ENCODE results near the gene RCOR1.

The RCOR1 gene

DNA sequence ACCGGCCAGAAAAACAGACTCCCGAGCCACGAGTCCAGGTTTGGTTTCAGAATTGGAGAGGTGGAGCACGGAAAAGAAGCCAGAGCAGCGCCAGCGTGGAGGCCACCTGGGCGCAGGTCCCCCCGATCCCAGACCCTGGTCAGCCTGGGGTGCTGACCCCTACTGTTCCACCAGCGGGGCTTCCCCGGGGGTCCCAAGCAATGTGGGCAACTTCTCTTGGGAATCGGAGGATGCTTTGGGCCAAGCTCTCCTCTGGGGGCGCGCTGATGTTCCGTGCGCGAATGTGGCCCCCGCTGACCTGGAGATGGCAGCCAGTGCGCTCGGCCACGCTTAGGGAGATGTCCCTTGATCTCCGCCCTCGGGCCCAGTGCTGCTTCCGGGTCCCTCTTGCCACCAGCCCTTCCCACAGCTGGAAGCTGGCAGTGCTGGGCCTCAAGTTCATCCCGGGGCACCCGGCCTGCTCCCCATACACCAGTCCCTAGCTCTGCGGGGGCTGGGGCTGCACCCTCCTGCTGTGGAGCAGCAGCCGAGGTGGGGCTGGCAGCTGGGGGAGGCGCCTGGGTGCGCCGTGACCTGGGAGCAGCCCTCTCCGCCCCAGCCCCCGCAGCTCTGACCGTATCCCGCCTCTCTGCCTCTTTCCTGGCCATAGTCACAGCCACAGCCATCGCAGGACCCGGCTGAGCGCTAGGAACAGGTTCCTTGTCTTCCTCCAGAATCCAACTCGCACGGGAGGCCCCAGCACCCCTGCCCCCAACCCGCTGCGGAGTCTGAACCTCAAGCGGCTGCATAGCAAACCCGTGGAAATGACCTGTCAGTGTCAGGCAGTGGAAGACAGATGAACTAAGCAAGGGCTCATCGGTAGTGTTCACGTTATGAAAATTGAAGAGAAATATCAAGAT is 91.2 kb downstream of the RCOR1 start:
- no peak for DNase-seq

- no peak for DNase-seq
Observed at GRCh38 chr14:102684298-102684663, 91.8 kb downstream of the RCOR1 start.

DNA sequence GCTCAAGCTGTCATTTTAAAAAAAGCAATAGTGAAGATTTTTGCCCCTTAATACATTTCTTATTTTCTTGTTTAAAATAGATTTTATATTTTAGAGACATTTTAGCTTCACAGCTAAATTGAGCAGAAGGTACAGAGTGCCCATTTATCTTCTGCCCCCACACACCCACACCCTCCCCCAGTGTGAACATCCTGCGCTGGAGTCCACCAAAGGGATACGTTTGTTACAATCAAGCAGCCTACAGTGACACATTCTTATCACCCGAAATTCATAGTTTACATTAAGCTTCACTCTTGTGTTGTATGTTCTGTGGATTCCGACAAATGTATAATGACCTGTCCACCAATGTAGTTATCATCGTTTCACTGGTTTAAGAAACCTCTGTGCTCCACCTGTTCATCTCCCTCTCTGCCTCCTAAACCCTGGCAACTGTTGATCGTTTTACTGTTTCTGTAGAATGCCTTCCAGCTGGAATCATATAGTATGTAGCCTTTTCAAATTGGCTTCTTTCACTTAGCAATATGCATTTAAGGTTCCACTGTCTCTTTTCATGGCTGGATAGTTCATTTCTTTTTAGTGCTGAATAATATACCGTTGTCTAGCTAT is 93.8 kb downstream of the RCOR1 start:
- no peak for DNase-seq

DNA sequence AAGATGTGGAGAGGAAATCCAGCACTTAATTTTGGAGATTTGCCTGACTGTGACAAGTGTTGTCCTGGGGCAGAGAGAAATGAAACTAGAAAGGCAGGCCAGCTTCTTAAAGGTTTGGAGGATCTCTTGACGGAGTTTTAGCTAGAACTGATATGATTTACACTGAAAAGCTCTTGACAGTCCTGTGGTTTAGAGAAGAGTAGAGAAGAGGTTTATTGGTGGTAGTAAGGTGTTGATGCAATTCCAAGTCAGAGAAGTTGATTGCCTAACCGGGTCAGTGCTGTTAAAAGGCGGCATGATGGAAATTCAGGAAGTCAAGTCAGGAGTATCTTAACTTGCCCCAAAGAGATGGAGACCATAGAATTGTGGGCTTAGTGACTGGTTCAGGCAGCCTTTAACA is 95.8 kb downstream of the RCOR1 start:
- no peak for DNase-seq

GRCh38 chr14:102690509-102691286 is 98.2 kb downstream of the RCOR1 start:
- DNase-seq, result no peak

DNA sequence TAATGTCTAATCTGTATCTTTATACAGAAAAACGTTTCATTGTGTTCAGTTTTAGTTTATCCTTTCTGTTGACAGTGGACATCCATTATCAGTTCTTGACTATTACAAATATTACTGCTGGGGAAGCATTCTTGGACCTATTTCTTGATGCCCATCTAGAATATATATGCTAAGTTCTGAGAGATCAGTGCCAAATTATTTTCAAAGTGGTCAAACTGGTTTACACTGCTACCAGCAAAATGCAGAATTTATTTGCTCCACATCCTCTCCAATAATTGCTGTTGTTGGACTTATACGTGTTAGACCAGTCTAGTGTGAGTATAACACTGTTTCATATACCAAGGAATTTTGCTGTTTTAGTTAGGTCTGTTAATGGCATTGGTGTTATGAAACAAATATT is 99.3 kb downstream of the RCOR1 start:
- no peak for DNase-seq

- DNase-seq, result no peak
Observed at GRCh38 chr14:102692334-102692733, 99.9 kb downstream of the RCOR1 start.

DNA sequence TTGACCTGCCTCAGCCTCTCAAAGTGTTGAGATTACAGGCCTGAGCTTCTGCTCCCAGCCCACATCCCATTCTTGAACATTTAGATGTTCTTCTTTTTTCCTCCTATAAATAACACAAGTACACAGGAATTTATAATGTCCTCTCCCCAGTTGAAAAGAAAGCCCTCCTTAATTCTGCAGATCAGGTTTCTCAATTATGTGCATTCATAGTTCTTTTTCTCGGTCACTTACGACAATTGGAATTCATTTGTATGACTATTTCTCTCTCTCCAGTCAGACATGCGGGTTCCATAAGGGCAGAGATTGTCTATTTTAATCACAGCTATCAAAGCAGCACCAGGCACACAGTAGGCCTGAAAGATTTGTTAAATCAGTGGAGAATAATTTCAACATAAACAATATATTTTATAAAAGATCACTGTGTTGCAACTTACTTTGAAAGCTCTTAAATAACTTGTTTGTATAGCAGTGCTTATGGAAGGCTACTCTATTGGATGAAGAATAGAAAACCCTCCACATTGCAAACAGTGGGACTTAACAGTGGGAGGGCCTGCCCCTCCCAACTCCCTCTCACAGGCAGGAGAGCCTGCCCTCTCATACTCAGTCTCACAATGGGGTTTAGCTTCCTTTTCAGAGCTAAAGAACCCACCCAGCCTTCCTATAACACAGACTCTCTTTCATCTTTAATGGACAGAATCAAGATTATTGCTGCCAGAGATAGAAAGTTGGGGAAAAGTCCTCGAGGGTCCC is 100.7 kb downstream of the RCOR1 start:
- no peak for DNase-seq

GRCh38 chr14:102694530-102695166 is 102.2 kb downstream of the RCOR1 start:
- DNase-seq, result peak in 4 of 5 experiments; percentile 11 to 63 (median 22)

- no peak for DNase-seq
Observed at GRCh38 chr14:102695167-102695555, 102.7 kb downstream of the RCOR1 start.

DNA sequence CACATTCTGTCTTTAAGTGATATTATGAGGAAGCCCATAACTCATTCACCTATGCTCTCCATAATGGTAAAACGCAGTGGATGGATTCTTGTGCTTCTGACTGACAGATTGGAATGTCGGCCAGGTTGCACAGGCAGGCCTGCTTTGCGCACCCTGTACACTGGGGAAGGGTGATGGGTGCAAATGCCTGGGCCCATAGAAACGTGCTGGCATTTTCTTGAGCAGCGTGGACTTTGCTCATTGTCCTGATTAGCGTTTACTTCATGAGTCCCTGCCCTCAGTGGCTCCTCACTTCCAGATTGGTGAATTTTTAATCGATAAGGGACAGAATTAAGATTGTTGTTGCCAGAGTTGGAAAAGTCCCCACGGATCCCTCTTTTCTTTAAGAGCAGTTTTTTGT is 103.9 kb downstream of the RCOR1 start:
- DNase-seq, result no peak

- DNase-seq, result no peak
Observed at GRCh38 chr14:102696856-102697495, 104.5 kb downstream of the RCOR1 start.

DNA sequence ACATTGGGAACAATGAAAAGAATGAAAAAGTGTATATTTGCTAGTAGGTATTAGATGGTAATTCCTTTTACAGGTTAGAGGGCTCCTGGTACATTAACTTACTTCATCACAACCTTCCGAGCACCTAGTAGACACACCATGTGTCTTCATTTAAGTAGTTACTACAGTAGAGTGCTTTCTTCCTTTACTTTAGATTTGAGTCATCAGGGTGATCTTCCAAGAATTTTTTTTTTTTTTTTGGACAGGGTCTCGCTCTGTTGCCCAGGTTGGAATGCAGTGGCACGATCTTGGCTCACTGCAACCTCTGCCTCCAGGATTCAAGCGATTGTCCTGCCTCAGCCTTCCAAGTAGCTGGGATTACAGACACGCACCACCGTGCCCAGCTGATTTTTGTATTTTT is 105.1 kb downstream of the RCOR1 start:
- no peak for DNase-seq

- DNase-seq, result no peak
Observed at GRCh38 chr14:102699416-102700110, 107.1 kb downstream of the RCOR1 start.

- no peak for DNase-seq
Observed at GRCh38 chr14:102708494-102708893, 116.0 kb downstream of the RCOR1 start.

- no peak for DNase-seq
Observed at GRCh38 chr14:102711207-102711606, 118.8 kb downstream of the RCOR1 start.

GRCh38 chr14:102711946-102712345 is 119.5 kb downstream of the RCOR1 start:
- no peak for DNase-seq

- DNase-seq, result peak in 1 of 5 experiments; percentile 30
Observed at GRCh38 chr14:102717276-102717675, 124.8 kb downstream of the RCOR1 start.

GRCh38 chr14:102722646-102723045 is 130.2 kb downstream of the RCOR1 start:
- DNase-seq, result no peak

- no peak for DNase-seq
Observed at GRCh38 chr14:102723650-102724049, 131.2 kb downstream of the RCOR1 start.

Measured in T-helper 2 cell (primary cell).